Measurements from ENCODE around the gene SLC22A12.
A peak's percentile ranks its signal among the peaks of the same experiment; 100 is the strongest.

SLC22A12 gene

DNA sequence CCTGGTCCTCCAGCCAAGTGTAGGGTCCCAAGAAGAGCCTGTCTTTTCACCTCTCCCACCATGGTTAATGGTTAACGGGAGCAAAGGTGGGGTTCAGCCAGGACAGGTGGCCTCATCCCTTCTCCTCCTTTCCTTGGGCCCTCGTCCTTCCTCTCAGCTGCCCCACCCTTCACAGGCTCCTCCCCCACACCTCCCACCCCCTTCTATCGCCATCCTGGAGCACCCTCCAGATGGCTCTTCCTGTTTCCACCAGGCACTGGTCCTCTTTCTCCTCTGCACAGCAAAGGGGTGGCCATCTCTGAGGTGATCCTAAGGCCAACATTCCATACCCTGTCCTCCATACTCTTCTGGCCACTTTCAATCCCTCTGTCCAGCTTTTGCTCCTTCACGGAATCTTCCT is 48.9 kb downstream of the SLC22A12 start:
- intact Hi-C loops (cut with DNase I; ENCODE audit: low total_unique reads), result no loop called here
- TF ChIP-seq, protein P1, sequence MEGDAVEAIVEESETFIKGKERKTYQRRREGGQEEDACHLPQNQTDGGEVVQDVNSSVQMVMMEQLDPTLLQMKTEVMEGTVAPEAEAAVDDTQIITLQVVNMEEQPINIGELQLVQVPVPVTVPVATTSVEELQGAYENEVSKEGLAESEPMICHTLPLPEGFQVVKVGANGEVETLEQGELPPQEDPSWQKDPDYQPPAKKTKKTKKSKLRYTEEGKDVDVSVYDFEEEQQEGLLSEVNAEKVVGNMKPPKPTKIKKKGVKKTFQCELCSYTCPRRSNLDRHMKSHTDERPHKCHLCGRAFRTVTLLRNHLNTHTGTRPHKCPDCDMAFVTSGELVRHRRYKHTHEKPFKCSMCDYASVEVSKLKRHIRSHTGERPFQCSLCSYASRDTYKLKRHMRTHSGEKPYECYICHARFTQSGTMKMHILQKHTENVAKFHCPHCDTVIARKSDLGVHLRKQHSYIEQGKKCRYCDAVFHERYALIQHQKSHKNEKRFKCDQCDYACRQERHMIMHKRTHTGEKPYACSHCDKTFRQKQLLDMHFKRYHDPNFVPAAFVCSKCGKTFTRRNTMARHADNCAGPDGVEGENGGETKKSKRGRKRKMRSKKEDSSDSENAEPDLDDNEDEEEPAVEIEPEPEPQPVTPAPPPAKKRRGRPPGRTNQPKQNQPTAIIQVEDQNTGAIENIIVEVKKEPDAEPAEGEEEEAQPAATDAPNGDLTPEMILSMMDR (IDR thresholded peaks at IDR 0.05), result no peak
- peaks cover 0 to 4% (median 0%) of the 10 kb centered on the region in 3 donors for H3K36me3 ChIP-seq
- H3K4me1 ChIP-seq, result peaks cover 0 to 32% (median 22%) of the 10 kb centered on the region in 4 donors
- peaks cover 3 to 82% of the 10 kb centered on the region in 2 donors for H3K27me3 ChIP-seq
- no peak for DNase-seq
- no peak overlapping the region for H3K4me3 ChIP-seq
- no peaks in the 10 kb centered on the region for H3K9me3 ChIP-seq
- no peak overlapping the region for H3K27ac ChIP-seq

DNA sequence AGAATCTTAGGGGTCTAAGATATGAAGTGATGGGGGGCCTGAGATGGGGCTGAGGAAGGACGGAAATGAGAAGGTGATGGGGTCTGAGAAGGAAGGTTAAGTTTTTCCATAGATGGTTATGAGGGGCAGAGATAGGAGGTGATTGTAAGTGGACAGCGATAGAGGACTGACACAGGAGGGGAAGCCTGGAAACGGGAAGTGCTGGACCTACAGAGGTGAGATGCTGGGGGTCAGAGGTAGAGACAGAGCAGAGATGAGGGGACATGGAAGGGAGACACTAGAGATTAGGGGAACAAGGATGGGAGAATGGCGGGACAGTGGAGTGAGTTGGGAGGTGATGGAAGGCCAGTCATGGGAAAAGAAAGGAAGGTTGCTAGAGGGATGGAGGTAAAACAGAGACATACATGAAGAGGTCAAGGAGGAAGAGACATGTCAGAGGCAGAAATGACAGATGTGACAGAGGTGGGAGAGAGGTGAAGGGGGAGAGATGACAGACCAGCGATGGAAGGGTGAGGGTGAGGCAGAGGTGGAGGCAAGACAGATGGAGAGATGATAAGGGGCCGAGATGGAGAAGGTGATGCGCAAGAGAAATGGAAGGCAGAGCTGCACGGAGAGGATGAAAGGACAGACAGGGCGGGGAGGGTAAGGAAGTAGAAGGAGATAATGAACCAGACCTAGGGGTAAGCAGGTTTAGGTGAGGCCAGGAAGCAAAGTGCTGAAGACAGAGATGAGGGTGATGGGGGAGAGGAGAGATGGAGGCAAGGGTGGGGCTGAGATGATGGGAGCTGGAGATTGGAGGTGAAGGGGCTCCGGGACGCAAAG is 50.8 kb downstream of the SLC22A12 start:
- peaks cover 3 to 76% of the 10 kb centered on the region in 2 donors for H3K27me3 ChIP-seq
- H3K27ac ChIP-seq, result no peak overlapping the region
- H3K36me3 ChIP-seq, result no peaks in the 10 kb centered on the region
- no peak for DNase-seq
- H3K4me1 ChIP-seq, result peaks cover 0 to 32% (median 22%) of the 10 kb centered on the region in 4 donors
- H3K9me3 ChIP-seq, result no peaks in the 10 kb centered on the region
- TF ChIP-seq, protein P1 (IDR thresholded peaks at IDR 0.05), result no peak
- no peak overlapping the region for H3K4me3 ChIP-seq
- intact Hi-C loops (cut with DNase I; ENCODE audit: low total_unique reads), result no loop called here

DNA sequence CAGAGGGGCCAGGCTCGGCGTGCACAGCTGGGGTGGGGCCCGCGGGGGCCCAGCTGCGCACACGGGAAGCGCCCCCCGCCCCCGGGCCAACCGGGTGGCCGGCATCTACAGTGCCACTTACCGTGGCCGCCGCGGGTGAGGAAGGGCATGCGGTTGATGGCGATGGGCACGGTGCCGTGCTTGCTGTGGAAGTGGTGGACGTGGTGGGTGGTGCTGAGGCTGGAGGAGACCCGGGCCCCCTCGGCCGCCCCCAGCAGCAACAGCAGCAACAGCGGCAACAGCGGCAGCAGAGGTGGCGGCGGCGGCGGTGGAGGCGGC is 51.4 kb downstream of the SLC22A12 start:
- no peaks in the 10 kb centered on the region for H3K36me3 ChIP-seq
- H3K4me3 ChIP-seq, result no peak overlapping the region
- no peak overlapping the region for H3K27ac ChIP-seq
- no peaks in the 10 kb centered on the region for H3K9me3 ChIP-seq
- TF ChIP-seq, protein P1 (IDR thresholded peaks at IDR 0.05), result no peak
- peaks cover 3 to 70% of the 10 kb centered on the region in 2 donors for H3K27me3 ChIP-seq
- no peak for DNase-seq
- H3K4me1 ChIP-seq, result peaks cover 0 to 32% (median 22%) of the 10 kb centered on the region in 4 donors
- intact Hi-C loops (cut with DNase I; ENCODE audit: low total_unique reads), result no loop called here

DNA sequence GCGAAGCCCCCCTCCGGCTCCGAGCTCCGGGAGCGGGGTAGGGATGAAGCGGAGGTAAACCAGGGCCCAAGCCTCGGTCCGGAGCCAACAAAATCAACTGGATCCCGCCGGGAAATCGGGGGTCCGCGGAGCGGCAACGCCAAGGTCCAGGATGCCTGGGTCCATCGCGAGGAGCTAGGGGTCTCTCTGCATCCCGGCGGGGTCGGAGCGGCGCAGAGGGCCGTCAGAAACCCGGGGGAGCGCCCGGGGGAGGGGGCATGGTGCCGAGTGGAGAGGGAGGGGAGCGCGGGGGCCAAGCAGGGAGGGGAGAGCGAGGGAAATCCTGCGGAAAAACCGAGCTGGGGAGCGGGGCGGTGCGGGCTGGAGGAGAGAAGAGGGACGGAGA is 51.8 kb downstream of the SLC22A12 start:
- TF ChIP-seq, protein P1 (IDR thresholded peaks at IDR 0.05), result no peak
- no peak overlapping the region for H3K27ac ChIP-seq
- no peaks in the 10 kb centered on the region for H3K9me3 ChIP-seq
- DNase-seq, result no peak
- peaks cover 3 to 65% of the 10 kb centered on the region in 2 donors for H3K27me3 ChIP-seq
- H3K36me3 ChIP-seq, result no peaks in the 10 kb centered on the region
- intact Hi-C loops (cut with DNase I; ENCODE audit: low total_unique reads), result no loop called here
- peaks cover 0 to 29% (median 18%) of the 10 kb centered on the region in 4 donors for H3K4me1 ChIP-seq
- peak overlapping the region; percentile 18 to 39 for H3K4me3 ChIP-seq

DNA sequence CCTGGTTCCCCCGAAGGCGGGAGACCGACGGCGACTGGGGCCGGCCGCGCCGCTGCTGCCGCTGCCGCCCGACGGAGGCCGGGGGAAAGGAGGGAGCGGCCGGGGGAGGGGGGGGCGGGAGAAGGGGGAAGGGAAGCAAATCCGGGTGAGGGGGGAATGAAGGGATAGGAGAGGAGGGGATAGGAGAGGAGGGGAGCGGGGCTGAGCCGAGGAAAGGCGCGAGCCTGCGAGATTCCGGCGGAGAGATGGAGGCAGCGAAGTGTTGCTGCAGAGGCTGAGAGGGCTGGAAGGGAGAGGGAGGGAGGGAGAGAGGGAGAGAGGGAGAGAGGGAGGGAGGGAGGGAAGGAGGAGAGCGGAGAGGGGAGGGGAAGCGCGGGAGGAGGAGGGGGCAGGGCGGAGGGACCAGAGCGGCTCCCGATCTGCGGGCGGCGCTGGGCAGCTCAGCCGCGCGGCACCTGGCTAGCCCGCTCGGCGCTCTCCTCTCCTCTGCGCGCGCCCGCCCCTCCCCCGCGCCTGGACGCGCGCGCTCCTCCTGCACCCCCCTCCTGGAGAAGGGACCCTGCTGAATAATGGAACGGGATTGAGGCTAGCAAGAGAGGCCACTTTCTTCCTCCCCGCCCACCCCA is 52.3 kb downstream of the SLC22A12 start:
- Histone ChIP-seq H3K9me3 (no peaks in the 10 kb centered on the region), H3K27ac (no peak overlapping the region), H3K4me1 (peaks cover 0 to 24% (median 13%) of the 10 kb centered on the region in 4 donors), H3K36me3 (no peaks in the 10 kb centered on the region), H3K27me3 (peaks cover 3 to 61% of the 10 kb centered on the region in 2 donors), H3K4me3 (peak overlapping the region; percentile 18 to 39)
- TF ChIP-seq, protein P1 (IDR thresholded peaks at IDR 0.05), result no peak
- intact Hi-C loops (cut with DNase I; ENCODE audit: low total_unique reads), result no loop called here
- no peak for DNase-seq
